Natural killer cell (primary cell): ENCODE data around the gene CCL2. TPM values are rescaled to one million over a fixed set of nuclear protein-coding genes. Genes with fewer than 3 reads are reported as not detected.

Experiments
- ATAC-seq, 3 donors: fragments of 150-1000 bp in 2 of 3; fragments of 200-7000 bp in 1 of 3; cut with Tn5 transposase; 1 replicate in 1 of 3; 2 replicates in 2 of 3; pipeline ENCODE4 v1.10.0; 2021; ENCODE audit warnings: mild to moderate bottlenecking in 2 of 3, moderate library complexity in 2 of 3
- DNase-seq, 2 donors: peaks; one replicate each; pipeline versions ENCODE4 v3.0.0 to v3.0.0-alpha.2; 2013 to 2021; ENCODE audit warnings: mixed read lengths in 1 of 2
- H3K27ac ChIP-seq: one replicate; pipeline ENCODE4 v1.5.1; 2013; ENCODE audit warnings: mild to moderate bottlenecking, low read length
- H3K27me3 ChIP-seq: one replicate; pipeline ENCODE4 v1.6.1; 2013; ENCODE audit warnings: low read length; ENCODE audit not compliant: control insufficient read depth, insufficient read depth
- H3K36me3 ChIP-seq: one replicate; pipeline ENCODE4 v1.6.1; 2013; ENCODE audit warnings: low read length; ENCODE audit not compliant: control insufficient read depth, insufficient read depth
- H3K4me1 ChIP-seq: one replicate; pipeline ENCODE4 v1.6.1; 2013; ENCODE audit warnings: low read length; ENCODE audit not compliant: control insufficient read depth, insufficient read depth
- H3K4me3 ChIP-seq: one replicate; pipeline ENCODE4 v1.5.1; 2013; ENCODE audit warnings: low read length
- H3K9me3 ChIP-seq: one replicate; pipeline ENCODE4 v1.6.1; 2013; ENCODE audit warnings: low read length; ENCODE audit not compliant: control insufficient read depth, insufficient read depth
- H3K27ac Mint-ChIP-seq, 2 donors: one replicate each; pipeline ENCODE4 v1.8.0; 2022; ENCODE audit warnings: mild to moderate bottlenecking in 2 of 2, mixed read lengths in 2 of 2, moderate library complexity in 1 of 2
- H3K27me3 Mint-ChIP-seq, 2 donors: one replicate each; pipeline ENCODE4 v1.8.0; 2022; ENCODE audit warnings: low read depth in 2 of 2, mixed read lengths in 2 of 2
- H3K36me3 Mint-ChIP-seq: one replicate; pipeline ENCODE4 v1.8.0; 2022; ENCODE audit warnings: mixed read lengths
- H3K4me1 Mint-ChIP-seq, 2 donors: one replicate each; pipeline ENCODE4 v1.8.0; 2022; ENCODE audit warnings: mixed read lengths in 2 of 2
- H3K4me3 Mint-ChIP-seq: one replicate; pipeline ENCODE4 v1.8.0; 2022; ENCODE audit warnings: mild to moderate bottlenecking, moderate library complexity, mixed read lengths
- H3K9me3 Mint-ChIP-seq, 2 donors: one replicate each; pipeline ENCODE4 v1.8.0; 2022; ENCODE audit warnings: mixed read lengths in 2 of 2
- WGBS: methylation state at CpG from one replicate; pipeline ENCODE4 v1.1.7; 2013; ENCODE audit warnings: missing lambda C conversion rate; ENCODE audit not compliant: insufficient coverage; 5-methylcytosine and 5-hydroxymethylcytosine counted together
- intact Hi-C: fragments of 100-400 bp; cut with micrococcal nuclease; formaldehyde crosslinking; loops from one replicate; pipeline ENCODE4 v1.14.2; 2022
- total RNA-seq, 4 donors: library from RNA; stranded (reverse); fragments of 120-200 nt in 1 of 4; gene quantifications; one replicate each; pipeline versions ENCODE4 v1.2.3 to v1.2.4, GENCODE V29; 2013 to 2022
- TF ChIP-seq, protein P1 (sequence below): fragments of 200-600 bp; IDR thresholded peaks from one replicate; pipeline ENCODE4 v1.8.0; 2022; ENCODE audit warnings: antibody characterized with exemption

The CCL2 gene
- total RNA-seq, 3 donors from 2014 or later (not counting 1 experiment from before 2014, with no cell fraction given): not detected

GRCh38 chr17:34227707-34228106 lies 27.4 kb upstream of the CCL2 start:
- Histone ChIP-seq H3K9me3 (no peaks in the 10 kb centered on the region), H3K36me3 (no peaks in the 10 kb centered on the region), H3K4me1 (no peaks in the 10 kb centered on the region), H3K27ac (no peak overlapping the region), H3K27me3 (no peaks in the 10 kb centered on the region), H3K4me3 (no peak overlapping the region)
- TF ChIP-seq, protein P1, sequence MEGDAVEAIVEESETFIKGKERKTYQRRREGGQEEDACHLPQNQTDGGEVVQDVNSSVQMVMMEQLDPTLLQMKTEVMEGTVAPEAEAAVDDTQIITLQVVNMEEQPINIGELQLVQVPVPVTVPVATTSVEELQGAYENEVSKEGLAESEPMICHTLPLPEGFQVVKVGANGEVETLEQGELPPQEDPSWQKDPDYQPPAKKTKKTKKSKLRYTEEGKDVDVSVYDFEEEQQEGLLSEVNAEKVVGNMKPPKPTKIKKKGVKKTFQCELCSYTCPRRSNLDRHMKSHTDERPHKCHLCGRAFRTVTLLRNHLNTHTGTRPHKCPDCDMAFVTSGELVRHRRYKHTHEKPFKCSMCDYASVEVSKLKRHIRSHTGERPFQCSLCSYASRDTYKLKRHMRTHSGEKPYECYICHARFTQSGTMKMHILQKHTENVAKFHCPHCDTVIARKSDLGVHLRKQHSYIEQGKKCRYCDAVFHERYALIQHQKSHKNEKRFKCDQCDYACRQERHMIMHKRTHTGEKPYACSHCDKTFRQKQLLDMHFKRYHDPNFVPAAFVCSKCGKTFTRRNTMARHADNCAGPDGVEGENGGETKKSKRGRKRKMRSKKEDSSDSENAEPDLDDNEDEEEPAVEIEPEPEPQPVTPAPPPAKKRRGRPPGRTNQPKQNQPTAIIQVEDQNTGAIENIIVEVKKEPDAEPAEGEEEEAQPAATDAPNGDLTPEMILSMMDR: no peak
- Mint-ChIP-seq H3K27ac (no peak overlapping the region), H3K27me3 (peaks cover 14 to 15% of the 10 kb centered on the region in 2 donors), H3K9me3 (no peaks in the 10 kb centered on the region), H3K4me1 (no peaks in the 10 kb centered on the region), H3K36me3 (no peaks in the 10 kb centered on the region), H3K4me3 (no peak overlapping the region)
- 52% methylated on average over 3 of the region's 3 CpGs for WGBS
- intact Hi-C loops: no loop called here
- no peak for ATAC-seq
- no peak for DNase-seq

DNA sequence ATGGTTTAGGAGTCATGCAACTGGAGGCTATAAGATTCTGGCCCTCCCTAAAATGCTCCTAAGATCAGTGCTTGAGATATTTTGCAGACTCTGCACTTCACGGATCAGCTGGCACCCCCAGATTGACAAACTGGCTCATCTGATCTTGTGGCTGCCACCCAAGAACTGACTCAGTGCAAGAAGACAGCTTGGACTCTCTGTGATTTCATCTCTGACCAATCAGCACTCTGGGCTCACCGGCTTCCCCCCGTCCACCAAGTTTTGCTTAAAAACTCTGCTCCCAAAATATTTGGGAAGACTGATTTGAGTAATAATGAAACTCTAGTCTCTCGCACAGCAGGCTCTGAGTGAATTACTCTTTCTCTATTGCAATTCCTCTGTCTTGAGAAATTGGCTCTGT lies 26.3 kb upstream of the CCL2 start:
- Mint-ChIP-seq H3K9me3 (no peaks in the 10 kb centered on the region), H3K36me3 (no peaks in the 10 kb centered on the region), H3K4me3 (no peak overlapping the region), H3K4me1 (no peaks in the 10 kb centered on the region), H3K27ac (no peak overlapping the region), H3K27me3 (peaks cover 14% of the 10 kb centered on the region in 2 donors)
- Histone ChIP-seq H3K9me3 (no peaks in the 10 kb centered on the region), H3K27me3 (no peaks in the 10 kb centered on the region), H3K4me1 (no peaks in the 10 kb centered on the region), H3K4me3 (no peak overlapping the region), H3K27ac (no peak overlapping the region), H3K36me3 (no peaks in the 10 kb centered on the region)
- no peak for ATAC-seq
- intact Hi-C loops: no loop called here
- TF ChIP-seq, protein P1: no peak
- no peak for DNase-seq
- WGBS: 78% methylated on average over 4 of the region's 4 CpGs

GRCh38 chr17:34230342-34230741 lies 24.7 kb upstream of the CCL2 start:
- H3K27me3 Mint-ChIP-seq: peaks cover 11 to 14% of the 10 kb centered on the region in 2 donors
- no peaks in the 10 kb centered on the region for H3K4me1 Mint-ChIP-seq
- no peaks in the 10 kb centered on the region for H3K9me3 Mint-ChIP-seq
- H3K4me3 Mint-ChIP-seq: no peak overlapping the region
- H3K27ac Mint-ChIP-seq: no peak overlapping the region
- ATAC-seq: no peak
- Histone ChIP-seq H3K4me1 (peaks cover under 1% of the 10 kb centered on the region), H3K27me3 (no peaks in the 10 kb centered on the region), H3K4me3 (no peak overlapping the region), H3K9me3 (no peaks in the 10 kb centered on the region), H3K36me3 (no peaks in the 10 kb centered on the region), H3K27ac (no peak overlapping the region)
- TF ChIP-seq, protein P1: no peak
- WGBS: 71% methylated on average over 1 of the region's 1 CpG
- no peak for DNase-seq
- no peaks in the 10 kb centered on the region for H3K36me3 Mint-ChIP-seq
- intact Hi-C loops: no loop called here

GRCh38 chr17:34234616-34235015 lies 20.5 kb upstream of the CCL2 start:
- Histone ChIP-seq H3K4me1 (peaks cover 3% of the 10 kb centered on the region), H3K36me3 (no peaks in the 10 kb centered on the region), H3K27me3 (no peaks in the 10 kb centered on the region), H3K9me3 (no peaks in the 10 kb centered on the region), H3K27ac (no peak overlapping the region), H3K4me3 (no peak overlapping the region)
- Mint-ChIP-seq H3K4me3 (no peak overlapping the region), H3K27me3 (peaks cover 0 to 6% of the 10 kb centered on the region in 2 donors), H3K27ac (no peak overlapping the region), H3K9me3 (no peaks in the 10 kb centered on the region), H3K4me1 (no peaks in the 10 kb centered on the region), H3K36me3 (no peaks in the 10 kb centered on the region)
- intact Hi-C loops: no loop called here
- ATAC-seq (no peak), DNase-seq (no peak)
- 67% methylated on average over 3 of the region's 3 CpGs for WGBS
- TF ChIP-seq, protein P1: no peak
